GM13977 (cell line): Measurements from ENCODE around the gene TAF4.

Experiments used
- DNase-seq: peaks from one replicate; pipeline ENCODE4 v3.0.0; 2012; ENCODE audit warnings: low spot score
- in situ Hi-C: fragments of 300-500 bp; cut with MboI; formaldehyde crosslinking; loops from one replicate; pipeline ENCODE4 v1.12.0; 2022; ENCODE audit warnings: low sequenced_read_pairs, low pct_unique_long_range_greater_than_20kb, mixed read lengths, inconsistent platforms; ENCODE audit not compliant: unreplicated experiment
- TF ChIP-seq, protein P1 (sequence below): IDR thresholded peaks from 2 replicates; pipeline ENCODE4 v1.5.1; 2012; ENCODE audit warnings: mild to moderate bottlenecking, control low read depth; ENCODE audit not compliant: insufficient read depth; ENCODE audit errors: extremely low read depth, missing control alignments

Gene TAF4

GRCh38 chr20:61937963-61938838 lies 127.5 kb downstream of the TAF4 start:
- DNase-seq, result no peak
- in situ Hi-C loops, result no loop called here
- TF ChIP-seq, protein P1, sequence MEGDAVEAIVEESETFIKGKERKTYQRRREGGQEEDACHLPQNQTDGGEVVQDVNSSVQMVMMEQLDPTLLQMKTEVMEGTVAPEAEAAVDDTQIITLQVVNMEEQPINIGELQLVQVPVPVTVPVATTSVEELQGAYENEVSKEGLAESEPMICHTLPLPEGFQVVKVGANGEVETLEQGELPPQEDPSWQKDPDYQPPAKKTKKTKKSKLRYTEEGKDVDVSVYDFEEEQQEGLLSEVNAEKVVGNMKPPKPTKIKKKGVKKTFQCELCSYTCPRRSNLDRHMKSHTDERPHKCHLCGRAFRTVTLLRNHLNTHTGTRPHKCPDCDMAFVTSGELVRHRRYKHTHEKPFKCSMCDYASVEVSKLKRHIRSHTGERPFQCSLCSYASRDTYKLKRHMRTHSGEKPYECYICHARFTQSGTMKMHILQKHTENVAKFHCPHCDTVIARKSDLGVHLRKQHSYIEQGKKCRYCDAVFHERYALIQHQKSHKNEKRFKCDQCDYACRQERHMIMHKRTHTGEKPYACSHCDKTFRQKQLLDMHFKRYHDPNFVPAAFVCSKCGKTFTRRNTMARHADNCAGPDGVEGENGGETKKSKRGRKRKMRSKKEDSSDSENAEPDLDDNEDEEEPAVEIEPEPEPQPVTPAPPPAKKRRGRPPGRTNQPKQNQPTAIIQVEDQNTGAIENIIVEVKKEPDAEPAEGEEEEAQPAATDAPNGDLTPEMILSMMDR, result no peak

GRCh38 chr20:61937146-61937962 lies 128.3 kb downstream of the TAF4 start:
- DNase-seq, result no peak
- in situ Hi-C loops, result no loop called here
- TF ChIP-seq, protein P1, result no peak

DNA sequence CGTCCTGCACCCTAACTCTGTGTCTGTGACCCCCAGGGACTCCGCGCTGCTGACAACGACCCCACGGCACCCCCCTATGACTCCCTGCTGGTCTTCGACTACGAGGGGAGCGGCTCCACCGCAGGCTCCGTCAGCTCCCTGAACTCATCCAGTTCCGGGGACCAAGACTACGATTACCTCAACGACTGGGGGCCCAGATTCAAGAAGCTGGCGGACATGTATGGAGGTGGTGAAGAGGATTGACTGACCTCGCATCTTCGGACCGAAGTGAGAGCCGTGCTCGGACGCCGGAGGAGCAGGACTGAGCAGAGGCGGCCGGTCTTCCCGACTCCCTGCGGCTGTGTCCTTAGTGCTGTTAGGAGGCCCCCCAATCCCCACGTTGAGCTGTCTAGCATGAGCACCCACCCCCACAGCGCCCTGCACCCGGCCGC lies 129.0 kb downstream of the TAF4 start:
- no peak for DNase-seq
- in situ Hi-C loops, result no loop called here
- TF ChIP-seq, protein P1, result no peak

DNA sequence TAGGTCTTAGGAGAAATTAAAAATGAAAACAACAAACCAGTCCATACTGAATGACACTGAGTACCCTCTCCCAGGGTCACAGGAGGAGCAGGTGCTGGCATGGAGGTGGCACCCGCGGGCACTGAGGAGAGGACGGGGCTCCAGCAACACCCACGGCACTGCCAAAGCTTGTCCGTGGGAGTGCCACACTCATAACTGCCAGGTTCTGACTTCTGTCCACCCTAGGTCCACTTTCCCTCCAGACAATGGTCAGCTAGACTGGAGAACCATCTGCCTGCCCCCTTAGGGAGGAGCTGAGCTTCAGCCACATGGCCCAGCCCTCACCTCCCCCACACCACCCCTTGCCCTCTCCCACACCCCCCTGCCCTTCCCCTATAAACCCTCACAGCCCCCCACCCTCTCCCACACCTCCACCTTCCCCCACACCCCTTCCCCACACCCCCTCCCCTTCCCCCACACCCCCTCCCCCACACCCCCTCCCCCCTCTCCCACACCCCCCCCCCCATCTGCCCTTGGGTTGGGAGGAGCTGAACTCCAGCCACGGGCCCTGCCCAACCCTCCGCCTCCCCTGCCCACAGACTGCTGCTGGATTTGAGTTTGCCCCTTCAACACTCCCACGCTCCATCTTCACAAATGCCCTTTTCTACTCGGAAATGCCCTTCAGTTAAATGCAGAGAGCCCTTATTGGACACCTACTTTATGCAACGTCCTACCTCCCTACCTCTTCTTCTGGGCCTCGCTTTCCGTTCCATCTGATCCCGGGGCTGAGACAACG lies 129.6 kb downstream of the TAF4 start:
- TF ChIP-seq, protein P1, result no peak
- no peak for DNase-seq
- in situ Hi-C loops, result no loop called here

DNA sequence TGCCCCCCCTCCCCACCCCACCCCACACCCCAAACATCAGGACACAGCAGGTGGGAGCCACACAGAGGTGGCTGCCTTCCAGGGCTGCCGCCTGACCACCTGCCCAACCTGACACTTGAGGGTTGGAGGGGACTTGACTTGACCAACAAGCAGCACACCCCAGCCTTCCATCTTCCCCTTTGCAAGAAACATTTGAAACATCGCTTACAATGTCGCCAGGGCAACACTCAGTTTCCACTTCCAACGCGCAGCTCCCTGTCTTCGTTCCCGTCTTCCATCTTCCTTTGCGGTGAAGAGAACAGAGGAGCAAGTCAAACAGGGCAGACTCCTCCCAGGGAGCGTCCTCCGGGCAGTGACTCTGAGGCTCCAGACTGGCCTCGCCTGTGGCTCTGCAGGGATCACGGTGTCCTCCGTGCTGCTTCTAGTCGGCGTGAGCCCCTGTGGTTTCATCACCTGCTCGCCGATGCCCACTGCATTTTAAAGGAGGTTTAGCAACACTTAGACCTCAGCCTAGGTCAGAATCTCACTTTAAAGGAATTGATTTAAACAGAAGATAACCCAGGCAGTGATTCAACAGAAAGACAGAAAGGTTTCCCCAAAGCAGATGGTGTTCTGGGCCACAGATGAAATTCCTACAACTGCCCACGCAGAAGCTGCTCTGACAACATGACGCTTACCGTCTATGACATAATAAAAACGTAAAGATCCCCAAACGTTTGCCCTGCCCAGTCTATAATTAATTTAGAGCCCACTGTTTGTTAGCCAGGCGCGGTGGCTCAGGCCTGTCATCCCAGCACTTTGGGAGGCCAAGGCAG lies 130.8 kb downstream of the TAF4 start:
- TF ChIP-seq, protein P1, result no peak
- DNase-seq, result no peak
- in situ Hi-C loops, result no loop called here
